Endothelial cell of umbilical vein (primary cell): ENCODE data around the gene KLHL26.

Experiments
- CTCF ChIP-seq, 2 donors: IDR thresholded peaks; 1 replicate in 1 of 2; 2 replicates in 1 of 2; pipeline ENCODE4 v1.5.1; 2011; ENCODE audit warnings: low read length in 2 of 2, mild to moderate bottlenecking in 2 of 2, moderate library complexity in 2 of 2, control low read depth in 1 of 2, inconsistent platforms in 1 of 2, low read depth in 1 of 2; ENCODE audit not compliant: insufficient read depth in 1 of 2; ENCODE audit errors: extremely low read depth in 1 of 2
- EZH2 ChIP-seq: IDR thresholded peaks from 2 replicates; pipeline ENCODE4 v1.6.1; 2012; ENCODE audit warnings: borderline replicate concordance, low read depth, mild to moderate bottlenecking, moderate library complexity, low read length, inconsistent platforms; ENCODE audit not compliant: severe bottlenecking
- FOS ChIP-seq: IDR thresholded peaks from 2 replicates; pipeline ENCODE4 v1.6.1; 2011; ENCODE audit warnings: mild to moderate bottlenecking, low read length, moderate library complexity, borderline replicate concordance; ENCODE audit not compliant: insufficient read depth
- GATA2 ChIP-seq: IDR thresholded peaks from 2 replicates; pipeline ENCODE4 v1.7.0; 2011; ENCODE audit warnings: low read depth, mild to moderate bottlenecking, moderate library complexity, mixed read lengths, low read length; ENCODE audit not compliant: insufficient read length, insufficient read depth
- JUN ChIP-seq: IDR thresholded peaks from 2 replicates; pipeline ENCODE4 v1.6.1; 2011; ENCODE audit warnings: borderline replicate concordance, low read depth; ENCODE audit not compliant: insufficient read length, insufficient read depth
- MAX ChIP-seq: IDR thresholded peaks from 2 replicates; pipeline ENCODE4 v1.6.1; 2011; ENCODE audit not compliant: insufficient read depth, insufficient read length
- POLR2A ChIP-seq: IDR thresholded peaks from 2 replicates; pipeline ENCODE4 v1.6.1; 2012; ENCODE audit warnings: low read depth, mild to moderate bottlenecking, control low read depth, low read length
- POLR2AphosphoS5 ChIP-seq: IDR thresholded peaks from 2 replicates; pipeline ENCODE4 v1.6.1; 2012; ENCODE audit warnings: low read depth, mild to moderate bottlenecking, control low read depth, low read length, moderate library complexity; ENCODE audit not compliant: insufficient read depth

GRCh38 chr19:18653853-18654252, 17.0 kb downstream of the KLHL26 start:
- no peak for TF ChIP-seq CTCF (IDR thresholded peaks at IDR 0.05; ENCODE audit: extremely low read depth in 1 of 2, insufficient read depth in 1 of 2, low read depth in 1 of 2, low read length in 2 of 2)
- TF ChIP-seq POLR2A: no peak
- TF ChIP-seq POLR2AphosphoS5: no peak
- no peak for TF ChIP-seq JUN
- no peak for TF ChIP-seq FOS
- TF ChIP-seq EZH2: no peak
- TF ChIP-seq MAX: no peak
- TF ChIP-seq GATA2: no peak
